DMS53 treated with DMSO at 0.1 percent for 48 hours (cell line): ENCODE measurements around the gene PRKCE.

Experiments used
- DNase-seq: peaks from one replicate; lab custom pipeline; 2025; ENCODE audit not compliant: unreplicated experiment; lab: John Stamatoyannopoulos, UW

The PRKCE gene

GRCh38 chr2:46230677-46231425, 579.4 kb downstream of the PRKCE start:
- no peak for DNase-seq

GRCh38 chr2:46231721-46232120, 580.2 kb downstream of the PRKCE start:
- no peak for DNase-seq

GRCh38 chr2:46232860-46233259, 581.4 kb downstream of the PRKCE start:
- no peak for DNase-seq

- DNase-seq: no peak
Observed at GRCh38 chr2:46236006-46236875, 584.8 kb downstream of the PRKCE start.

- DNase-seq: no peak
Observed at GRCh38 chr2:46236876-46237859, 585.7 kb downstream of the PRKCE start.
